ENCODE data around the gene PUDP.

PUDP gene

DNA sequence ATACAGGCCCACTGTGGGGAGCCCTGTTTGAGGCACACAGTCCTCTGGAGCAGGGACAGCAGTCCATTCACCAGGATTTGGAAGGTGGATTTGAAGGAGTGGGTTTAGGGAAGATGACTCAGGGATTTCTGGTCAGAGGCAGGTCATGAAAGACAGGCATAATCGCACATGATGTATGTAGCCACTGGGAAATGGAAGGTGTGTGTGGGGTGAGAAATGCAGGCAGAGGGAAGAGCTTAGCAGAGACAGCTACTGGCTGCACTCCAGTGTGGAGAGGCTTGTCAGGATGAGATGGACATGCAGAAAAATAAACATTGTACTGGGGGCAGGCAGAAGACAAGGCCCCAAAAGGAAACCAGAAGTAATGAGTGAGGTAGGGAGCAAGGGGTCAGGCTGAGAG lies 85.7 kb downstream of the PUDP start:
- H3K27ac ChIP-seq (ENCODE audit: low read length), result no peak overlapping the region
- no CpG with 5 or more reads among the region's 1 CpG for WGBS (ENCODE audit: insufficient coverage, insufficient read length)
- H3K4me3 ChIP-seq (ENCODE audit: low read length), result no peak overlapping the region
- DNase-seq (ENCODE audit: low read depth, low spot score), result no peak
- no peaks in the 10 kb centered on the region for H3K4me1 ChIP-seq (ENCODE audit: control insufficient read depth, insufficient read depth, low read length)
- H3K27me3 ChIP-seq (ENCODE audit: control insufficient read depth, insufficient read depth, low read length), result no peaks in the 10 kb centered on the region
- no peaks in the 10 kb centered on the region for H3K9me3 ChIP-seq (ENCODE audit: control insufficient read depth, insufficient read depth, low read length)
- H3K36me3 ChIP-seq (ENCODE audit: control insufficient read depth, insufficient read depth, low read length), result no peaks in the 10 kb centered on the region

DNA sequence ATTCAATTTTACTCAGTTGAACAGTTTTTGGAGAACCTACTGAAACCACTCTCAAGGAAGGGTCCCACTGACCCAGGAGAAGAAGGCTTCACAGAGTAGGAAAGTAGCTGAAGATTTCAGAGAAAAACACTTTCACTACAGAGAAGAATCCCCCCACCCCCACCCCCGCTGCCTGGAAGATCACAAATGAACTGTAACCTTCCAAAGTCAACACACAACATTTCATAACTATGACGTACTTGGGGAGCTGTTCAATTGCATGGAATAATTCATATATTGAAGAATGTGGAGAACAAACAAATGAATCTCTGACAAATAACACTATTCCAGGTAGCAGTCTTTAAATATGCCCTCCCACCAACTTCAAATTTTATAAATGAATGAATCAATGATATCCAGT lies 86.5 kb downstream of the PUDP start:
- H3K9me3 ChIP-seq (ENCODE audit: control insufficient read depth, insufficient read depth, low read length), result no peaks in the 10 kb centered on the region
- no peak overlapping the region for H3K4me3 ChIP-seq (ENCODE audit: low read length)
- no peak for DNase-seq (ENCODE audit: low read depth, low spot score)
- no peaks in the 10 kb centered on the region for H3K36me3 ChIP-seq (ENCODE audit: control insufficient read depth, insufficient read depth, low read length)
- WGBS (ENCODE audit: insufficient coverage, insufficient read length), result no CpG with 5 or more reads among the region's 2 CpGs
- H3K27ac ChIP-seq (ENCODE audit: low read length), result no peak overlapping the region
- H3K27me3 ChIP-seq (ENCODE audit: control insufficient read depth, insufficient read depth, low read length), result no peaks in the 10 kb centered on the region
- H3K4me1 ChIP-seq (ENCODE audit: control insufficient read depth, insufficient read depth, low read length), result no peaks in the 10 kb centered on the region

DNA sequence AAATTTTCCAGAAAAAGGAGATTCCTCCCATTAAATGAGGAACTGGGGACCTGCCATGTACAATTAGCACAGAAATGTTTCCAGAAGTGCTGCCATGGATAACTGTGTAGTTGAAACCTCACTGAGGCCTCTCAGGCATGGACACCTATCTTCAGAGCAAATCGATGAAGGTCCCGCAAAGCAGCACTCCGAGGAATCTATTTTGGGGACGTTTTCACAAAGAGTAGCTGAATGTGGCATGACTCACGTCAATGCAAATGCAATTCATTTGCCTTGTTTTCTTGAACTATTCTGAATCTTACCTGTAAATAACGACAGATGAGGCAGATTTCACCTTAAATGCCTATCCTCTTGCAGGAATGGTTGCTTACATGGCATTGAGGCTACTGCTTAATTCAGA lies 87.5 kb downstream of the PUDP start:
- no peak overlapping the region for H3K27ac ChIP-seq (ENCODE audit: low read length)

DNA sequence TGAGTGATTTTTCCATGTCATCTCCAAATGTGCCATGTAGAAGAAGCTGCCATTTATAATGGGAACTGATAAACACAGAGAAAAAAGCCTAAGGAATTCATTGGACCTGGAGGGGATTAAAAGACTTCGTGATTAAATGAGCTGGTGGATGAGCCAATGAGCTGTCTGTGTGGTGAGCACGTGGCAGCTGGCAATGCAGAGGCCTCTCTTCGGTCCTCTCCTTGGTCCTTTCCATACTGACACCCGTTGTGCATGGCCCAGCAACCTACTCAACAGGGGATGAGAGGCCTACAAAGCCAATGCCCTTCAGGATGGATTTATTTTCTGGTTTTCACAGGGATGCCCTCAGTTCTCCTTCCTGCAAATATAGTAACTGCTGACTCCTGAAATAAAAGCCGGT lies 88.1 kb downstream of the PUDP start:
- WGBS (ENCODE audit: insufficient coverage, insufficient read length), result no CpG with 5 or more reads among the region's 5 CpGs
- Histone ChIP-seq H3K4me3 (ENCODE audit: low read length) (no peak overlapping the region), H3K9me3 (ENCODE audit: control insufficient read depth, insufficient read depth, low read length) (no peaks in the 10 kb centered on the region), H3K4me1 (ENCODE audit: control insufficient read depth, insufficient read depth, low read length) (no peaks in the 10 kb centered on the region), H3K36me3 (ENCODE audit: control insufficient read depth, insufficient read depth, low read length) (no peaks in the 10 kb centered on the region), H3K27me3 (ENCODE audit: control insufficient read depth, insufficient read depth, low read length) (no peaks in the 10 kb centered on the region), H3K27ac (ENCODE audit: low read length) (no peak overlapping the region)
- no peak for DNase-seq (ENCODE audit: low read depth, low spot score)

More for the DNA sequence above, 87.5 kb downstream of the PUDP start:
- DNase-seq (ENCODE audit: low read depth, low spot score), result no peak
- H3K27me3 ChIP-seq (ENCODE audit: control insufficient read depth, insufficient read depth, low read length), result no peaks in the 10 kb centered on the region
- no peak overlapping the region for H3K4me3 ChIP-seq (ENCODE audit: low read length)
- no peaks in the 10 kb centered on the region for H3K9me3 ChIP-seq (ENCODE audit: control insufficient read depth, insufficient read depth, low read length)
- no CpG with 5 or more reads among the region's 6 CpGs for WGBS (ENCODE audit: insufficient coverage, insufficient read length)
- H3K4me1 ChIP-seq (ENCODE audit: control insufficient read depth, insufficient read depth, low read length), result no peaks in the 10 kb centered on the region
- no peaks in the 10 kb centered on the region for H3K36me3 ChIP-seq (ENCODE audit: control insufficient read depth, insufficient read depth, low read length)

DNA sequence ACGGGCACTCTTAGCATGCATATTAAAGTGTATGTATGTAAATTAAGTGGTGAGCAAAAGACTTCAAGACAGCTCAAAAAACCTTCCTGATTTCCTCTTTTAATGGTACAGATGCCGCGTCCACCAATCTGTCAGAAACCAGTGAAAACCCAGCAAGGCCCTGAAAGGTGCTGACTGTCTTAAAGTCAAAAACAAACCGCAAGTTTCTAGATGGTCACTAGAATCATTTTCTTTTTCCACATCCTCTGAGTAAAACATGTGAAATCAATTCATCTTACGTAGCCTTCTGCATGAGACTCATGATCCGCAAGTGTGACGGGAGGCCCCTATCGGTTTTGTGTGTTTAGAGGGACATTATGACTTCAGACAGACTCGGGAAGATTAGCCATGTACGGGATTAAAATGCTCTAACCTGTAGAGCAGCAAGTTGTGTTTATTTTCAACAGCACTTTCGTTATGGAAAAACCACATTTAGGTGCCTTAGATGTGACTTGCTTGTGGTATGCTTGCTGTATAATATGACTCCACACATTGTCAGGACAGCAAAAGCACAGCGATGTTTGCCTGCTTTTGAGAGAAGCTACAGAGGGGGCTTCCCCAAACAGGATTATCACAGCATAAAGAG lies 88.6 kb downstream of the PUDP start:
- H3K27me3 ChIP-seq (ENCODE audit: control insufficient read depth, insufficient read depth, low read length), result no peaks in the 10 kb centered on the region
- H3K36me3 ChIP-seq (ENCODE audit: control insufficient read depth, insufficient read depth, low read length), result no peaks in the 10 kb centered on the region
- H3K9me3 ChIP-seq (ENCODE audit: control insufficient read depth, insufficient read depth, low read length), result no peaks in the 10 kb centered on the region
- H3K4me3 ChIP-seq (ENCODE audit: low read length), result no peak overlapping the region
- H3K27ac ChIP-seq (ENCODE audit: low read length), result no peak overlapping the region
- no peak for DNase-seq (ENCODE audit: low read depth, low spot score)
- no CpG with 5 or more reads among the region's 12 CpGs for WGBS (ENCODE audit: insufficient coverage, insufficient read length)
- H3K4me1 ChIP-seq (ENCODE audit: control insufficient read depth, insufficient read depth, low read length), result no peaks in the 10 kb centered on the region

DNA sequence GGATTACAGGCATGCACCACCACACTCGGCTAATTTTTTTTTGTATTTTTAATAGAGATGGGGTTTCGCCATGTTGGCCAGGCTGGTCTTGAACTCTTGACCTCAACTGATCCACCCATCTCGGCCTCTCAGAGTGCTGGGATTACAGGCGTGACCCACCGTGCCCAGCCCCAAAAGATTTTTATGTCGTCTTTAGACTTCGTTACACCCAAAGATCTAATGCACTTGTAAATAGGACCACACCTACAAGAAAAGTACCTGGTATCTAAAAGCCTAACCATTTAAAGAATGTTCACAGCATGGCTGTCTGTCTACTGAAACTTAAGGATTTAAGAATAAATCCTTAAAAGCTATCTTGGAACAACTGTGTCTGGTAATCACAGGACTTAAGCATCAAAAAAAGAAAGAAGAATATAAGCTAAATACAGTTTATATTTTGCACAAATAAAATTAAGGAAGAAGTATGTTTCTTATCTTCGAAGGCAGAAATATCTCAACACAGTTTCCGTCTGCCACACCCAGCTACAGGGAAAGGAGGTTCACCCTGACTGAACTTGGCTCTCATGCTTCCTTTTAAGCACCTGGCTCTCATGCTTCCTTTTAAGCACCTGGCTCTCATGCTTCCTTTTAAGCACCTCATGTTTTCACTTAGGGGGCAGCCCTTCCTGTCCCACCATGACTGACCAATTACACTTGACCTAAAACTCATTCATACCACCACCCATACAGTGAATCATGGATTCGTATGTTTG lies 92.4 kb downstream of the PUDP start:
- Histone ChIP-seq H3K27me3 (ENCODE audit: control insufficient read depth, insufficient read depth, low read length) (no peaks in the 10 kb centered on the region), H3K4me1 (ENCODE audit: control insufficient read depth, insufficient read depth, low read length) (no peaks in the 10 kb centered on the region), H3K9me3 (ENCODE audit: control insufficient read depth, insufficient read depth, low read length) (no peaks in the 10 kb centered on the region), H3K4me3 (ENCODE audit: low read length) (no peak overlapping the region), H3K27ac (ENCODE audit: low read length) (no peak overlapping the region), H3K36me3 (ENCODE audit: control insufficient read depth, insufficient read depth, low read length) (no peaks in the 10 kb centered on the region)
- no CpG with 5 or more reads among the region's 10 CpGs for WGBS (ENCODE audit: insufficient coverage, insufficient read length)
- no peak for DNase-seq (ENCODE audit: low read depth, low spot score)

DNA sequence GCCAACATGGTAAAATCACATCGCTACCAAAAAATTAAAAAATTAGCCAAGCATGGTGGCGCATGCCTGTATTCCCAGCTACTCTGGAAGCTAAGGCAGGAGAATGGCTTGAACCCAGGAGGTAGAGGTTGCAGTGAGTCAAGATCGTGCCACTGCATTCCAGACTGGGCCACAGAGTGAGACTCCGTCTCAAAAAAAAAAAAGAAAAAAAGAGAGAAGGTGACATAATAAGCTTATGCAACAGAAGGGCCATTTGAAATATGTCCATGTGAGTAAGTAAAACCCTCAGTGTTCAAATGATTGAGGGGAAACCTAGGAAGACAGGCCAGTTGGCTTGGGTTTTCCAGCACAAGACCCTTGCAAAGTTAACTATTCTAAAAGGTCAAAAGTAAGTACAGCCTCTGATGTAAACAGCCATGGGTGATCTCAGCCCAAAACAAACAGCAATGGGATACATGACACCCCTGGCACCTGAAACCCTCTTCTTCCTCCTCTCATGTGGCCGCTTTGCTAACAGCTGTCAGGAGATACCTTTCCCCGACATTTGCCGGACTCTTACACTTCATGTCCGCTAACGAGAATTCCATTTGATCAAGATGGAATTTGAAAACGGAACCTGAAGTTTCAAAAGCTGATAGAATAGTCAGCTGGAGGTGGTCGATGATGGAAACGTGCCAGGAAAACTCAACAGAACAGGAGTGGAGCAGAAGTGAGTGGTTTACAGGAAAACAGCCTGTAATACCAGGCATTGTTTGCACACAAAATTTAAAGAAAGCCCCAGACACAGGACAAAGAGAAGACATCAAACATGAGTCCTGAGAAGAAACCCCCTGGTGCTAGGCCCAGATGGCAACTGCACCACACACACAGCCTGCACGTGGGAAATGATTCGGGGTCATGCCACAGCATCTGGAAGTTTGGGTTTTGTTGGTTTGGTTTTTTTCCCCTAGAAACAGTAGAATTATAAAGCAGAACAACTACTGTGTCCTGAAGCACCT lies 93.4 kb downstream of the PUDP start:
- WGBS (ENCODE audit: insufficient coverage, insufficient read length), result no CpG with 5 or more reads among the region's 14 CpGs
- Histone ChIP-seq H3K27me3 (ENCODE audit: control insufficient read depth, insufficient read depth, low read length) (no peaks in the 10 kb centered on the region), H3K36me3 (ENCODE audit: control insufficient read depth, insufficient read depth, low read length) (no peaks in the 10 kb centered on the region), H3K4me1 (ENCODE audit: control insufficient read depth, insufficient read depth, low read length) (no peaks in the 10 kb centered on the region), H3K27ac (ENCODE audit: low read length) (no peak overlapping the region), H3K9me3 (ENCODE audit: control insufficient read depth, insufficient read depth, low read length) (no peaks in the 10 kb centered on the region), H3K4me3 (ENCODE audit: low read length) (no peak overlapping the region)
- no peak for DNase-seq (ENCODE audit: low read depth, low spot score)

DNA sequence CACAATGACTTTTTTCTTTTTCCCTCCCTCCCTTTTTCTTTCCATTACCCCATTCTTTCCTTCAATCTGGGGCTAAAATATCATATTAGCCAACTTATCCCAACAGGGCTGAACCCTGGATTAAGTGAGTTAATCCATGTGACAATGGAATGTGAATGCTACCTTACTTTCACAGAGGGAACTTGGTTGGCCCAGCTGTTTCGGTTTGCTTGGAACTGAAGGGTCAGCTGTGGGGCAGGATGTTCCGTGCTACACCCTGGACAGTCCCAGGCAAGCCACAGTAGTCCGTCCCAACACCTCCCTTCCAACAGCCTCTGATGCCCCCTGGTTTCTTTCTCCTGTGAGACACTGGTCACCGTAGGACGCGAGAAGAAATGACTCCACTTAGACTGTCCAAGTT lies 95.4 kb downstream of the PUDP start:
- Histone ChIP-seq H3K36me3 (ENCODE audit: control insufficient read depth, insufficient read depth, low read length) (no peaks in the 10 kb centered on the region), H3K9me3 (ENCODE audit: control insufficient read depth, insufficient read depth, low read length) (no peaks in the 10 kb centered on the region), H3K27ac (ENCODE audit: low read length) (no peak overlapping the region), H3K4me3 (ENCODE audit: low read length) (no peak overlapping the region), H3K4me1 (ENCODE audit: control insufficient read depth, insufficient read depth, low read length) (no peaks in the 10 kb centered on the region), H3K27me3 (ENCODE audit: control insufficient read depth, insufficient read depth, low read length) (no peaks in the 10 kb centered on the region)
- no peak for DNase-seq (ENCODE audit: low read depth, low spot score)
- WGBS (ENCODE audit: insufficient coverage, insufficient read length), result no CpG with 5 or more reads among the region's 6 CpGs

DNA sequence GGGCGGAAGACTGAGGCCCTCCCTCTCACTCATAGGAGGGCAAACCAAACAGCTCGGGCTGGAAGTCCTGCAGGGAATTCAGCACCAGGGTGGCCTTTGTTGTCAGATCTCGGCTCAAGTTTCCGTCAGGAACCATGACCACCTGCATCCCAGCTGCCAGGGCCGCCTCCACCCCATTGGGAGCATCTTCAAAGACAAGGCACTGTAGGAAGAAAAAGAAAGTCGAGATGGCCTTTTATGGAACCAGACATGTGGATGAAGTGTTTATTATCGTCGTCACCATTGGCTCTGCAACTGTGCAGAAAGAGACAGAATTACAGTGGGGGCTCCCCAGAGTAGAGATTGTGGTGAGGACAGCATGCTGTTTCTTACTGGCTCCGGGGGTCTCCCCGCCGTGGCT lies 97.7 kb downstream of the PUDP start:
- H3K27me3 ChIP-seq (ENCODE audit: control insufficient read depth, insufficient read depth, low read length), result no peaks in the 10 kb centered on the region
- H3K4me3 ChIP-seq (ENCODE audit: low read length), result no peak overlapping the region
- no peaks in the 10 kb centered on the region for H3K36me3 ChIP-seq (ENCODE audit: control insufficient read depth, insufficient read depth, low read length)
- H3K4me1 ChIP-seq (ENCODE audit: control insufficient read depth, insufficient read depth, low read length), result no peaks in the 10 kb centered on the region
- DNase-seq (ENCODE audit: low read depth, low spot score), result no peak
- no CpG with 5 or more reads among the region's 11 CpGs for WGBS (ENCODE audit: insufficient coverage, insufficient read length)
- no peaks in the 10 kb centered on the region for H3K9me3 ChIP-seq (ENCODE audit: control insufficient read depth, insufficient read depth, low read length)
- no peak overlapping the region for H3K27ac ChIP-seq (ENCODE audit: low read length)

DNA sequence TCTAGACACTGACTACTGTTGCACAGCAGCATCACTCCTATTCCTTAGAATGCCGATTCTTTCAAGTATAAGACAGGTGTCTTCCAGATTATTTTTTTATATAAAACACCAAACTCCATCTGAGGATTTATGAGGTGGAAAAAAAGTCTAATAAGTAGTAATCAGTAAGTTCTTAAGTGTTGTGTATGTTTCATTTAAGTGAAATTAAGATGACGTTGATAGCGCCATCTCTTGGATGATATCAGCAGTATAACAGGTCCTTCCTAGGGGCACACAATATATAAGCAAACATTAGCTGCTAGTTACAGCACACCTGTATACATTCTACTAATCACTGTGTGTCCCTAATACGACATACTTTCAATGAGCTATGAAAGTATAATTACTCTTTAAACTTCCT lies 100.0 kb downstream of the PUDP start:
- Histone ChIP-seq H3K27ac (ENCODE audit: low read length) (no peak overlapping the region), H3K4me3 (ENCODE audit: low read length) (no peak overlapping the region), H3K27me3 (ENCODE audit: control insufficient read depth, insufficient read depth, low read length) (no peaks in the 10 kb centered on the region), H3K4me1 (ENCODE audit: control insufficient read depth, insufficient read depth, low read length) (no peaks in the 10 kb centered on the region), H3K36me3 (ENCODE audit: control insufficient read depth, insufficient read depth, low read length) (no peaks in the 10 kb centered on the region), H3K9me3 (ENCODE audit: control insufficient read depth, insufficient read depth, low read length) (no peaks in the 10 kb centered on the region)
- no peak for DNase-seq (ENCODE audit: low read depth, low spot score)
- WGBS (ENCODE audit: insufficient coverage, insufficient read length), result no CpG with 5 or more reads among the region's 4 CpGs

Measured in iPS DF 6.9 (cell line).